ENCODE data around the gene MAPK8IP1. TPM values are rescaled to one million over a fixed set of nuclear protein-coding genes. Genes with fewer than 3 reads are reported as not detected.
"Not testable (repeated sequence)": the region's sequence is repeated elsewhere in the genome, so short reads cannot be mapped to it uniquely, and the experiment has no call there.

Gene MAPK8IP1
- total RNA-seq, 1 experiment from 2014 or later: 8.2 TPM

- Histone ChIP-seq H3K36me3 (ENCODE audit: control insufficient read depth, insufficient read depth, low read length) (no peaks in the 10 kb centered on the region), H3K9me3 (no peaks in the 10 kb centered on the region), H3K4me1 (peaks cover 3% of the 10 kb centered on the region; the same call in 1 of the 2 replicates), H3K27me3 (replicated peaks; ENCODE audit: control insufficient read depth, insufficient read depth, low read length) (no peaks in the 10 kb centered on the region), H3K4me3 (ENCODE audit: low read depth, low read length) (no peak overlapping the region)
- no TSS peak for BruUV-seq (replicated peaks)
- Mint-ChIP-seq H3K4me1 (ENCODE audit: low read depth, unreplicated experiment) (peaks cover 8% of the 10 kb centered on the region), H3K4me3 (ENCODE audit: unreplicated experiment) (no peak overlapping the region), H3K27me3 (ENCODE audit: insufficient read depth, unreplicated experiment) (no peaks in the 10 kb centered on the region), H3K9me3 (ENCODE audit: unreplicated experiment) (no peaks in the 10 kb centered on the region), H3K27ac (ENCODE audit: unreplicated experiment) (no peak overlapping the region), H3K36me3 (ENCODE audit: insufficient read depth, unreplicated experiment) (peaks cover 41% of the 10 kb centered on the region)
- intact Hi-C loops (cut with micrococcal nuclease; ENCODE audit: unreplicated experiment): no loop called here
- ChIA-PET POLR2A (no interaction called here), CTCF (no interaction called here)
- no peak for DNase-seq
- TF ChIP-seq CTCF (IDR thresholded peaks at IDR 0.05; ENCODE audit: insufficient read depth in 1 of 2, low read depth in 1 of 2, low read length in 1 of 2, severe bottlenecking in 1 of 2, unreplicated experiment in 1 of 2): no peak
Measured at GRCh38 chr11:45905095-45905494, 19.6 kb downstream of the MAPK8IP1 start.

- H3K4me1 Mint-ChIP-seq (ENCODE audit: low read depth, unreplicated experiment); H3K27me3 ChIP-seq (replicated peaks; ENCODE audit: control insufficient read depth, insufficient read depth, low read length); H3K27ac Mint-ChIP-seq (ENCODE audit: unreplicated experiment); CTCF ChIA-PET; H3K9me3 ChIP-seq; H3K36me3 ChIP-seq (ENCODE audit: control insufficient read depth, insufficient read depth, low read length); H3K27me3 Mint-ChIP-seq (ENCODE audit: insufficient read depth, unreplicated experiment); H3K4me3 ChIP-seq (ENCODE audit: low read depth, low read length); H3K4me1 ChIP-seq; H3K9me3 Mint-ChIP-seq (ENCODE audit: unreplicated experiment); BruUV-seq (replicated peaks); POLR2A ChIA-PET; intact Hi-C loops (cut with micrococcal nuclease; ENCODE audit: unreplicated experiment); DNase-seq; H3K4me3 Mint-ChIP-seq (ENCODE audit: unreplicated experiment): not testable (repeated sequence)
- peaks cover 41% of the 10 kb centered on the region for H3K36me3 Mint-ChIP-seq (ENCODE audit: insufficient read depth, unreplicated experiment)
Measured at GRCh38 chr11:45905576-45905975, 20.1 kb downstream of the MAPK8IP1 start.

GRCh38 chr11:45906096-45906682 is 20.7 kb downstream of the MAPK8IP1 start:
- H3K9me3 ChIP-seq: no peaks in the 10 kb centered on the region
- TF ChIP-seq CTCF (IDR thresholded peaks at IDR 0.05; ENCODE audit: insufficient read depth in 1 of 2, low read depth in 1 of 2, low read length in 1 of 2, severe bottlenecking in 1 of 2, unreplicated experiment in 1 of 2): no peak
- no peaks in the 10 kb centered on the region; the same call in none of the 2 replicates for H3K36me3 ChIP-seq (ENCODE audit: control insufficient read depth, insufficient read depth, low read length)
- no peaks in the 10 kb centered on the region for H3K27me3 ChIP-seq (replicated peaks; ENCODE audit: control insufficient read depth, insufficient read depth, low read length)
- intact Hi-C loops (cut with micrococcal nuclease; ENCODE audit: unreplicated experiment): no loop called here
- H3K27ac Mint-ChIP-seq (ENCODE audit: unreplicated experiment): peak overlapping the region; percentile 11
- CTCF ChIA-PET: no interaction called here
- no peak overlapping the region for H3K4me3 Mint-ChIP-seq (ENCODE audit: unreplicated experiment)
- H3K4me1 ChIP-seq: no peaks in the 10 kb centered on the region; the same call in 1 of the 2 replicates
- POLR2A ChIA-PET: no interaction called here
- H3K9me3 Mint-ChIP-seq (ENCODE audit: unreplicated experiment): no peaks in the 10 kb centered on the region
- H3K27me3 Mint-ChIP-seq (ENCODE audit: insufficient read depth, unreplicated experiment): no peaks in the 10 kb centered on the region
- H3K36me3 Mint-ChIP-seq (ENCODE audit: insufficient read depth, unreplicated experiment): peaks cover 41% of the 10 kb centered on the region
- no peak for DNase-seq
- BruUV-seq (replicated peaks): no TSS peak
- H3K4me3 ChIP-seq (ENCODE audit: low read depth, low read length): no peak overlapping the region
- no peaks in the 10 kb centered on the region for H3K4me1 Mint-ChIP-seq (ENCODE audit: low read depth, unreplicated experiment)
